Naive B cell (primary cell): ENCODE results near the gene ANKRD63. TPM values are rescaled to one million over a fixed set of nuclear protein-coding genes. Genes with fewer than 3 reads are reported as not detected.

Experiments used
- ATAC-seq, 2 donors: fragments of 150-1000 bp; cut with Tn5 transposase; 2 replicates each; pipeline ENCODE4 v1.10.0; 2021; ENCODE audit warnings: low read depth in 2 of 2, mild to moderate bottlenecking in 2 of 2, moderate library complexity in 2 of 2
- DNase-seq: peaks from one replicate; pipeline ENCODE4 v3.0.0; 2022
- H3K27ac Mint-ChIP-seq, 6 donors: one replicate each; pipeline ENCODE4 v1.8.0; 2020 to 2022; ENCODE audit warnings: mild to moderate bottlenecking in 6 of 6, mixed read lengths in 6 of 6, moderate library complexity in 5 of 6, inconsistent platforms in 2 of 6
- H3K27me3 Mint-ChIP-seq, 3 donors: one replicate each; pipeline ENCODE4 v1.8.0; 2021 to 2022; ENCODE audit warnings: mixed read lengths in 3 of 3, mild to moderate bottlenecking in 1 of 3
- H3K36me3 Mint-ChIP-seq, 2 donors: one replicate each; pipeline ENCODE4 v1.8.0; 2020 to 2022; ENCODE audit warnings: mixed read lengths in 2 of 2, inconsistent platforms in 1 of 2, mild to moderate bottlenecking in 1 of 2
- H3K4me1 Mint-ChIP-seq, 3 donors: one replicate each; pipeline ENCODE4 v1.8.0; 2020 to 2022; ENCODE audit warnings: mixed read lengths in 3 of 3, inconsistent platforms in 1 of 3, mild to moderate bottlenecking in 1 of 3, moderate library complexity in 1 of 3
- H3K4me3 Mint-ChIP-seq, 8 donors: one replicate each; pipeline ENCODE4 v1.8.0; 2020 to 2022; ENCODE audit warnings: mild to moderate bottlenecking in 8 of 8, mixed read lengths in 8 of 8, moderate library complexity in 8 of 8, inconsistent platforms in 2 of 8
- H3K9me3 Mint-ChIP-seq, 7 donors: one replicate each; pipeline ENCODE4 v1.8.0; 2020 to 2022; ENCODE audit warnings: mixed read lengths in 7 of 7, mild to moderate bottlenecking in 5 of 7, inconsistent platforms in 2 of 7, moderate library complexity in 1 of 7
- polyA plus RNA-seq, 6 donors: library from polyadenylated mRNA; unstranded; fragments of 300-500 nt; fragmentation: Illumina TruSeq; gene quantifications; one replicate each; pipeline ENCODE4 v1.2.3, GENCODE V29; 2021; ENCODE audit warnings: low read depth in 6 of 6

Gene ANKRD63
- polyA plus RNA-seq, 6 donors from 2014 or later: 0.29 TPM; not detected in 5

DNA sequence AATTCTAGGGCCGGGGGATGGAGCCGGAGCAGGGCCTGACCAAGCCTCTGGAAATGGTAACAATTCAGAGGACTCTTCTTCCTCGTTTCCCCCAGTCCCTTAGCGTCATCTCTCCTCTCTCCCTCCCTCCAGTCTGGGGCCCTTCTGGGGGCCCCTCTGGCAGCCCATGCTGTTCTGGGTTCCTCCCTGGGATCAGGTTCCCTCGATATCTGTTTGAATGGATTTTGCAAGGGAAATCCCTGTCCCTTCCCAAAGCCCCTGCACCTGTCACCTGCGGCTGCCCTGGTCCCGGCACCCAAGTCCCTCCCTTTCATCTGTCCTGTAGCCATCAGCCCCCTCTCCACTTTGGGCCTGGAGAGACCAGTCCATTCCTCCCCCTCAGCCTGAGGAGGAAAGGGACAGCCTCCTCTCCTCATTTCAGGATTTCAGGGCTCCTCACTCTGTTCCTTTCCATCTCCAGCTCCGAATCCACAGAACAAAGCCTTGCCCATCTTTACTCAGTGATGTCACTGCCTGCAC lies 26.5 kb upstream of the ANKRD63 start:
- Mint-ChIP-seq H3K4me1 (peaks cover 42 to 50% (median 46%) of the 10 kb centered on the region in 3 donors), H3K27ac (peak overlapping the region in 5 of 6 donors; percentile 6 to 98 (median 92)), H3K27me3 (peaks cover 0 to 5% (median 0%) of the 10 kb centered on the region in 3 donors), H3K9me3 (no peaks in the 10 kb centered on the region), H3K4me3 (peak overlapping the region; percentile 88 to 97 (median 94)), H3K36me3 (no peaks in the 10 kb centered on the region)
- DNase-seq: no peak
- ATAC-seq: no peak

DNA sequence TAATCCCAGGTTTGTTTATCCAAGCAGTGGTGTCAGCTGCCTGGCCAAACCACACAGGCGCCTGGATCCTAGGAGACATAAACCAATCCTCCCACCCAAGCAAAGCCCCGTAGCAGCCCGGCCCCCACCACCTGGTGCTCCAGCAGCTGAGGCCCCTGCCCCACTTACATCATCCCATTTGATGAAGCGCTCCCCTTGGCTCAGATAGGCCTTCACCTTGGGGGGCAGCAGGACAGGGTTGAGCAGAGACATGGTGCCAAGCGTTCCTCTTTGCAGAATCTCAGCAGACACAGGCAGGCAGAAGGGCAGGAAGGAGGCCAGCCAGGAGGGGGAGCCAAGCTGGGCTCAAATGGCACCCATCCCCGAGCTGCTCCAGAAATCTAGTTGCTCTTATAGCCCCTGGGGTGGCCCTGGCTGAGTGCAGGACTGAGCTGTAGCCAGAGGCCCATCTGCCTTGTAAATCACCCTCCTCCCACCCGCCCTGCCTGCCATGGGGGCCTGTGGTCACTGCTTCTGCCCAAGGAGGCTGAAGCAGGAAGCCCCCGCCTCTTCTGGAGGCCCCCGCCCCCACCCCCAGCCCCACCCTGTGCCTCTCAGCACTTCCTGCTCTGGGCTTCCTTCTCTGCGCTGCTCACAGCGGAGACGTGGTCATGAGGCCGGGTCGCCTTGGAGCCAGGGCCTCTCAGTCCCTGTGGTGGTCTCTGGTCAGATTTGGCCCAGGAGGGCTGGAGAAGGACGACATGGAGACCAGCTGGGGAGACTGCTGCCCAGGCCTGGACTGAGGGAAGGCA lies 24.8 kb upstream of the ANKRD63 start, which contains the start of gene PLCB2:
PLCB2 (minus strand) TSS at position 515 of the 791 bp plus-strand sequence; CDS start at position 252, 263 bp downstream.
- H3K4me1 Mint-ChIP-seq: peaks cover 50 to 59% (median 55%) of the 10 kb centered on the region in 3 donors
- H3K4me3 Mint-ChIP-seq: peak within 1 kb of the TSS; percentile 92 to 97 (median 94)
- no peaks in the 10 kb centered on the region for H3K9me3 Mint-ChIP-seq
- H3K27me3 Mint-ChIP-seq: peaks cover 0 to 4% (median 0%) of the 10 kb centered on the region in 3 donors
- ATAC-seq (peak; percentile 78), DNase-seq (peak; percentile 71)
- peaks cover 0 to 9% of the 10 kb centered on the region in 2 donors for H3K36me3 Mint-ChIP-seq
- peak within 1 kb of the TSS; percentile 86 to 98 (median 94) for H3K27ac Mint-ChIP-seq

DNA sequence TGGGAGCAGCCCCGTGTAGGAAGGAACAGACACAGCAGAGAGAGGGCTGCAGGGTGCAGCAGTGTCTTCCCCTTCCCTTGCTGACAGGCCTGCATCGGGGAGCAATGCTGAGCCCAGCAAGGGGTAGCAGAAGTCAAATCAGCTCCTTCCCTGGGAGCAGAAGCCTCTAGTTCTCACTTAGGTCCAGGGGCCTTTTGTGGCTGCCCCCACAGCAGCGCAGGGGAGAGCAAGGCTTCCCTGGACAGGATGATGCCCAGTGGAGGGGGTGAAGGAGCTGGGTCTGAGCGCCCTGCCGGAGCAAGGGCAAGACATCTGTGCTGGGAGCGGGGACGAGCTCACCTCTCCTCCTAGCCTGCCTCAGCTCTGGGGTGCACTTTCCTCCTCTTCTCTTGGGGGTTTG lies 24.0 kb upstream of the ANKRD63 start:
- H3K4me1 Mint-ChIP-seq: peaks cover 50 to 59% (median 55%) of the 10 kb centered on the region in 3 donors
- DNase-seq (no peak), ATAC-seq (no peak)
- no peaks in the 10 kb centered on the region for H3K27me3 Mint-ChIP-seq
- H3K9me3 Mint-ChIP-seq: no peaks in the 10 kb centered on the region
- peaks cover 0 to 10% of the 10 kb centered on the region in 2 donors for H3K36me3 Mint-ChIP-seq
- peak overlapping the region; percentile 92 to 97 (median 94) for H3K4me3 Mint-ChIP-seq
- H3K27ac Mint-ChIP-seq: peak overlapping the region; percentile 42 to 98 (median 69)

DNA sequence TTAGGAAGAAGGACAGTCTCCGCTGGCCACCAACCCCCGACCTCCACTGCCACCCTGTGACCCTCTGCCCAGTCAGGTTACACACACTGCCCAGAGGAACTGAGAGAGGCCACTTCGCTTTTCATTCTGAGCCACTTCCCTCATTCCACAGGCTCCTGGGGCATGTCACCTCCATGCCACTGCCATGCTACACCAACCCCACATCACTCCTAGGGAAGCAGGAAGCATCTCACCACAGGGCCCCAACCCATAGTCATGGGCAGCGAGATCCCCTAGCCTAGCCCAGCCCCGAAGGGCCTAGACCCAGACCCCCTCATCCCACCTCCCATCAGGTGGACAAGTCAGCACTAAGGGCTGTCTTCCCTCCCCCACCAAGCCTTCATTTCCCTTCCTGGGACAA lies 23.5 kb upstream of the ANKRD63 start:
- no peak for DNase-seq
- Mint-ChIP-seq H3K36me3 (peaks cover 0 to 15% of the 10 kb centered on the region in 2 donors), H3K4me1 (peaks cover 50 to 59% (median 55%) of the 10 kb centered on the region in 3 donors), H3K27me3 (no peaks in the 10 kb centered on the region), H3K4me3 (peak overlapping the region; percentile 92 to 97 (median 94)), H3K9me3 (no peaks in the 10 kb centered on the region), H3K27ac (peak overlapping the region in 5 of 6 donors; percentile 42 to 92 (median 78))
- no peak for ATAC-seq

DNA sequence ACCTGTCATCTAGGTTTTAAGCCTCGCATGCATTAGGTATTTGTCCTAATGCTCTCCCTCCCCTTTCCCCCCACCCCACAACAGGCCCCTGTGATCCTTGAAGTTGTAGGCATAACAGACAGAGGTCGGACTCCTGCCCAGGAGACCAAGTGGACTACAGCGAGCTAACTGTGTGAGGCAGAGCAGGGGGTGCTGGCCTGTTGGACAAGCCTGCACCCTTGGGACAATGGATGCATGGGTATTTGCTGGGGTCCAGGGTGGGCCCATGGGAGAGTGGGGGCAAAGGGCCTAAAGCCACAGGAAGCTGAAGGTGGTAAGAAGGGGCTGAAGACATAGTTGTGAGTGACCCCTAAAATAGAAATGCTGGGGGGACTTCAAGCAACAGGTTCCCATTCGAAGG lies 22.4 kb upstream of the ANKRD63 start:
- ATAC-seq: no peak
- H3K27ac Mint-ChIP-seq: peak overlapping the region in 2 of 6 donors; percentile 42 to 54
- H3K36me3 Mint-ChIP-seq: peaks cover 8 to 23% of the 10 kb centered on the region in 2 donors

DNA sequence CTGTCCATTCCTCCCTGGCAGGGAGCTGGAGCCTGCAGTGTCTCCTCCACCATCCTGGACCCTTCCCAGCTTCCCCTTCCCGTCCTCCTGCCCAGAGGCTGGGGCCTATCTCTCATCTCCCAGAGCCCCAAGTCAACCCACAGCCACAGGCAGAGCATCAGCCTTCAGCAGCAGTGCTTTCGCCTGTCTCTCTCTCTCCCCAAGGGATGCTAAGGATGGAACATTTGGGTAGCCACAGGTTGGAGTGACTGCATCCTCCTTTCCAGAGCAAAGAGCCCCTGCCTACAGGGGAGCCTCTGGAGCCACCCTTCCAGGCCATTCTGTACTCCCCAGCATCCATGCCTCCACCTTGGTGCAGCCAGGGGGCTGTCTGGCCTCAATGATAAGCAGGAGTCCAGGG lies 20.7 kb upstream of the ANKRD63 start:
- Mint-ChIP-seq H3K4me3 (no peak overlapping the region), H3K36me3 (peaks cover 18 to 33% of the 10 kb centered on the region in 2 donors), H3K27me3 (no peaks in the 10 kb centered on the region), H3K4me1 (peaks cover 37 to 40% (median 40%) of the 10 kb centered on the region in 3 donors), H3K27ac (peak overlapping the region in 3 of 6 donors; percentile 61 to 69 (median 68)), H3K9me3 (peaks cover 0 to 15% (median 6%) of the 10 kb centered on the region in 7 donors)
- ATAC-seq (no peak), DNase-seq (no peak)

More for the DNA sequence above, 22.4 kb upstream of the ANKRD63 start:
- no peak for DNase-seq
- H3K9me3 Mint-ChIP-seq: peaks cover 0 to 6% (median 4%) of the 10 kb centered on the region in 7 donors
- peak overlapping the region in 4 of 8 donors; percentile 18 to 93 (median 55) for H3K4me3 Mint-ChIP-seq
- H3K4me1 Mint-ChIP-seq: peaks cover 50 to 57% (median 55%) of the 10 kb centered on the region in 3 donors
- no peaks in the 10 kb centered on the region for H3K27me3 Mint-ChIP-seq

DNA sequence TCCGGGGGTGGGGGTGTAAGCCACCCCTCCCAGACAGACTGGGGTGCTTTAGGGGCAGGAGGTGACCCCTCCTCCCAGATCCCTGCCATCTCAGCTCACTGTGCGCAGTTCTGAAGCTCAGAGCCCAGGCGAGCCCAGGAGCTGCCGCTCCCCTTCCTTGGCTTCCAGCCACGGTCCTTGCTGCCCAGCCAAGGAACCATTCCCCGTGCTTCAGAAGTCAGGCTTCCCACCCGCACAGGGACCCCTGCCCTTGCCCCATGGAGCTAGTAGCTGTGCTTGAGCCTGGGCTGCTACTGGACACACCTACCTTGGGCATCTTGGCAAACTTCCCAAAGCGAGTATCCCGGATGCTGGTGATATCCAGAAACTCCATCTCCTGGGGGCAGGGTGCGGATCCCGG lies 20.1 kb upstream of the ANKRD63 start:
- H3K27me3 Mint-ChIP-seq: no peaks in the 10 kb centered on the region

DNA sequence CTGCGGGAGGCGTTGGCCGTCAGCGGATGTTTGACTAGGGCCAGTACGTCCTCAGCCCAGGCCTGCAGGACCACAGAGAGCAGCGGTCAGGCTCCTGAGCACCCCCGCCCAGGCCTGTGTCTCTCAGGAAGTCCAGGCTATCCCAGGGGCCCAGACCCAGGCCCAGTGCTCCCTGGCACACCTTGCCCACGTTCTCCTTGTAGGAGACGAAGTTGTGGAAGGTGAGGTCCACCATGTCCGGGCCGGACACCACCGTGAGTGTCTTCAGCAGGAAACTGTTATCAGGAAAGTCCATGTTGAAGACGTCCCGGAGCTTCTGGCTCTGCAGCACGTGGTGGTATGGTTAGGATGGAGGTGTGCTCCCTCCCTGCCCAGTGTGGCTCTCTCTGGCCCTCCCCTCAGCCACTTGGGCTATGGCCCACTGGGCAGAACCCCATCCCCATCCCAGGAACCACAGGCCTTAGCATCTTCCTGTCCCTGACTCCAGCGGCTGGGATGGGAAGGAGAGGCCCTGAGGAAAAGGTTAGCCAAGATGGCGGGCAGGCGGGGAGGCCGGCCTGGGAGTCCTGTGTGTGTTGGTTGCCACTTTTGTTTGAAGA lies 19.5 kb upstream of the ANKRD63 start:
- Mint-ChIP-seq H3K4me3 (no peak overlapping the region), H3K27me3 (no peaks in the 10 kb centered on the region), H3K4me1 (peaks cover 32 to 36% (median 35%) of the 10 kb centered on the region in 3 donors), H3K27ac (no peak overlapping the region), H3K9me3 (peaks cover 0 to 15% (median 6%) of the 10 kb centered on the region in 7 donors), H3K36me3 (peaks cover 18 to 43% of the 10 kb centered on the region in 2 donors)
- ATAC-seq (no peak), DNase-seq (no peak)

More for the DNA sequence above, 20.1 kb upstream of the ANKRD63 start:
- no peak overlapping the region for H3K27ac Mint-ChIP-seq
- no peak for DNase-seq
- H3K4me3 Mint-ChIP-seq: no peak overlapping the region
- ATAC-seq: no peak
- H3K9me3 Mint-ChIP-seq: peaks cover 0 to 15% (median 6%) of the 10 kb centered on the region in 7 donors
- H3K36me3 Mint-ChIP-seq: peaks cover 18 to 37% of the 10 kb centered on the region in 2 donors
- peaks cover 33 to 38% (median 36%) of the 10 kb centered on the region in 3 donors for H3K4me1 Mint-ChIP-seq

DNA sequence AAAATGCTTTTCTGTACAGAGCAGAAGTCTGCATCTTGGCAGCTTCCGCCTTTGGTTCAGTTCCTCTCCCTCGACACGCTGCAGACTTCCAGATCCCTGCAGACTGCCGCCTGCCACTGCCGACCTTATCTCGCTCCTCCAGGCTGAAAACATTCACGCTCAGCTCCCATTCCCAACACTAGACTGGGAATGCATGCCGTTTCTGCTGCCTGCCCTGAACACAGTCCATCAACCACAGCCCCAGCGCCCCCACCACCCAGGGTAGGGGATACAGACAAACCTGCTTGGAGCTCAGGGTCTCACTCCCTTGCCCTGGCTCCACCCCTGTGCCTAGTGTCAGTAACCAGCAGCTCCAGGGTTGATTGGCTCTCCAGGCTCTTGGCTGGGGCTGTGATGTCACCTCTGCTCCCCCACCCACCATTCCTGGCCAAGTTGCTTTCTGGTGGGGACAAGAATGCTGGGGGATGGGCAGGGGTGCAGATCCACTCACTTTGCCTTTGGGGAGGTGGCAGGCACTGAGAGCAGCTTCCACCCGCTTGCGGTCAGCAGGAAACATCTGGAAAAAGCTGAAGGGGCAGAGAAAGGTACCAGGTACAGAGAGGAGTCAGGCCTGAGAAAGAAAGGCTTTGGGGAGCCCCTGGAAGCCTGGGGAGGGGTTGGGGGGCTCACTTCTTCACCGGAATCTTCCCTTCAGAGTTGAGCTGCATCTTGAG lies 18.8 kb upstream of the ANKRD63 start:
- peaks cover 18 to 51% of the 10 kb centered on the region in 2 donors for H3K36me3 Mint-ChIP-seq
- H3K4me3 Mint-ChIP-seq: no peak overlapping the region
- no peaks in the 10 kb centered on the region for H3K27me3 Mint-ChIP-seq
- H3K9me3 Mint-ChIP-seq: peaks cover 0 to 15% (median 6%) of the 10 kb centered on the region in 7 donors
- H3K4me1 Mint-ChIP-seq: peaks cover 27 to 33% (median 28%) of the 10 kb centered on the region in 3 donors
- H3K27ac Mint-ChIP-seq: peak overlapping the region in 2 of 6 donors; percentile 41 to 72
- no peak for ATAC-seq
- DNase-seq: no peak

DNA sequence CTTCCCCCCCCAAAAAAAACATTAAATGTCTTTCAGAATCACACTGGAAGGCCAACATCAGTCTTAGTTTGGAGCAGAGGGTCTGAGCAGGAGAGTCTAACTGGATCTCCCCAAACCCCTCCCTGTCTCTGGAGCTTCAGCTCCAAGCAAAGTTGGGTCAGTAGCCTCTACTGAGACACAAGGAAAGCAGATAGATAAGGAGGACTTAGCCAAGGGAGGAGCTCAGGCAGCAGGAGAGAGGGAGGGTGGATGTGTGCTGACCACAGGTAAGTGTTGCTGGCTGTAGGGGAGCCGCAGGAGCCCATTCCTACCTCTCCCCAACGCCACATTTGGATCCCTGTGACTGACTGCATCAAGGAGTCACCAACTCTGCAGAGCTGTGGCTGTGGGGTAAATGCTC lies 17.9 kb upstream of the ANKRD63 start:
- peaks cover 0 to 15% (median 6%) of the 10 kb centered on the region in 7 donors for H3K9me3 Mint-ChIP-seq
- peaks cover 19 to 35% (median 21%) of the 10 kb centered on the region in 3 donors for H3K4me1 Mint-ChIP-seq
- no peak for ATAC-seq
- H3K4me3 Mint-ChIP-seq: no peak overlapping the region
- H3K27ac Mint-ChIP-seq: no peak overlapping the region
- H3K27me3 Mint-ChIP-seq: no peaks in the 10 kb centered on the region
- DNase-seq: no peak
- peaks cover 18 to 52% of the 10 kb centered on the region in 2 donors for H3K36me3 Mint-ChIP-seq

DNA sequence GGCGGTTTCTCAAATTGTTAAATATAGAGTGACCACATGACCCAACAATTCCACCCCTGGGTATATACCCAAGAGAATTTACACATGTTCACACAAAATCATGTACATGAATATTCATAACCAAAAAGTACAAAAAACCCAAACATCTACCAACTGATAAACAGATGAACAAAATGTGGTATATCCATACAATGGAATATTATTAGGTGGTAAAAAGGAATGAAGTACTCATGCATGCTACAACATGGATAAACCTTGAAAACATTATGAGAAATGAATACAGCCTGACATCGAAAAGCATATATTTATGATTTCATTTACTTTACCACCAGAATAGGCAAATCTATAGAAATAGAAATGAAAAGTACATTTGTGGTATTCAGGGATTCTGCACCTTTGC lies 17.5 kb upstream of the ANKRD63 start:
- H3K36me3 Mint-ChIP-seq: peaks cover 18 to 56% of the 10 kb centered on the region in 2 donors
- no peaks in the 10 kb centered on the region for H3K27me3 Mint-ChIP-seq
- DNase-seq (no peak), ATAC-seq (no peak)
- no peak overlapping the region for H3K27ac Mint-ChIP-seq
- H3K4me1 Mint-ChIP-seq: peaks cover 18 to 35% (median 24%) of the 10 kb centered on the region in 3 donors
- H3K4me3 Mint-ChIP-seq: no peak overlapping the region
- peaks cover 0 to 15% (median 6%) of the 10 kb centered on the region in 7 donors for H3K9me3 Mint-ChIP-seq

DNA sequence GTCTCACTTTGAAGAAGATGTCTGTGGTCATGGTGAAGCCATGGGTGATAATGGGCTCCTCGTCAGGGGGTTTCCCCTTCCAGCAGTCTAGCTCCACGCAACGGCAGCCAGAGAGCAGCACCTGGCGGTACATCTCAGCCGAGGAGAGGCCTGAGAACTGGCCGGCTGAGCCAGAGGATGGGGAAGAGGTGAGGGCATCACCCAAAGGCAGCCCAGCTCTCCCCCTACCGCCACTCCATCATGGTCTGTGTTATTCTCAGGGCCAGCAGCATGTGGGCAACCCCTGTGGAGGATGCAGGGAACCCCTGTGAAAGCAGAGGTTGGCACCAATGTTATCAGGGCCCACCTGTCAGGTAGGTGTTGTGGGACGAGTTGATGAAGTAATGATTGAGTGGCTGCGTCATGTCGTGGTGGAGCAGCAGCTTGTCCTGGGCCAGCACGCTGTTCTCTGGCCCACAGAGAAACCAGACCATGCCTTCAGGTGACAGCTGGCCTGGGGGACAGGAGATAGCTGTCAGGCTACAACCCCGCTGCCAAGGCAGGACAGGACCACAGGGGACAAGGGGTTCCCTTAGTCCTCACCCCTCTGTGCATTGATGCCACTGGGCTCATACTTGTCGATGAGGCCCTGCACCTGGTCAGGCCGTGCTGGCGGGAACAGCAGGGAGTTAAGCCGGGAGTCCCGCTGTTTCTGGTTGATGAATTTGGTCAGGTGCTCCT lies 15.5 kb upstream of the ANKRD63 start:
- peaks cover 18 to 52% of the 10 kb centered on the region in 2 donors for H3K36me3 Mint-ChIP-seq
- peaks cover 2 to 20% (median 9%) of the 10 kb centered on the region in 3 donors for H3K4me1 Mint-ChIP-seq
- peaks cover 0 to 15% (median 6%) of the 10 kb centered on the region in 7 donors for H3K9me3 Mint-ChIP-seq
- no peak for ATAC-seq
- H3K27me3 Mint-ChIP-seq: no peaks in the 10 kb centered on the region
- H3K4me3 Mint-ChIP-seq: no peak overlapping the region
- DNase-seq: no peak
- H3K27ac Mint-ChIP-seq: no peak overlapping the region
